ENCODE data around the gene ARL15. TPM values are rescaled to one million over a fixed set of nuclear protein-coding genes. Genes with fewer than 3 reads are reported as not detected.

The ARL15 gene
- total RNA-seq, 6 donors from 2014 or later: 6.7 to 36.4 (median 20.7) TPM

GRCh38 chr5:53950621-53951020 is 359.8 kb downstream of the ARL15 start:
- H3K36me3 ChIP-seq: no peaks in the 10 kb centered on the region
- H3K4me1 ChIP-seq: no peaks in the 10 kb centered on the region
- DNase-seq: no peak
- H3K27ac ChIP-seq: no peak overlapping the region
- ATAC-seq (ENCODE audit: low FRiP score in 2 of 2): no peak
- 93 to 96% methylated on average over 3 of the region's 3 CpGs for WGBS, 2 donors
- H3K27me3 ChIP-seq: no peaks in the 10 kb centered on the region
- no peaks in the 10 kb centered on the region for H3K9me3 ChIP-seq
- H3K4me3 ChIP-seq: no peak overlapping the region
- TF ChIP-seq CTCF (IDR thresholded peaks at IDR 0.05) (no peak), POLR2A (IDR thresholded peaks at IDR 0.05) (no peak), POLR2AphosphoS5 (IDR thresholded peaks at IDR 0.05) (no peak), EP300 (IDR thresholded peaks at IDR 0.05) (no peak)

DNA sequence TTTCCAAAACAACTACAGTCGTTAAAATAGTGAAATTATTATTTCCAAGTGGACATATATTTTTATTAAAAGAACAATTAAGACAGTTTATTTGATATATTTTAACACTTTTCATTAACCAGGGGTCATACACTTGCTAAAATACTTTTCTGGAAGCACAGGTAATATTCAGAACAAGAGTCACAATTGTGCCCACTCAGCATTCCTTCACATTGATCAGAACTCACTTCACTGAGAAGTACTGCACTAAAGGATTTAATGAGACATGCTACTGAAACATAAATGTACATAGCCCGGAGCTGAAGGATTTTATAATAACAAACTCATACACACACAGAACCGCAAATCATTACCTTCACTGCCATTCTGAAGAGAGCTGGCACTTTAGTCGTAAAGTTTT is 361.8 kb downstream of the ARL15 start:
- no peaks in the 10 kb centered on the region for H3K36me3 ChIP-seq
- H3K27me3 ChIP-seq: no peaks in the 10 kb centered on the region
- no peak overlapping the region for H3K4me3 ChIP-seq
- no peak for ATAC-seq (ENCODE audit: low FRiP score in 2 of 2)
- TF ChIP-seq EP300 (IDR thresholded peaks at IDR 0.05) (no peak), POLR2A (IDR thresholded peaks at IDR 0.05) (no peak), CTCF (IDR thresholded peaks at IDR 0.05) (no peak), POLR2AphosphoS5 (IDR thresholded peaks at IDR 0.05) (no peak)
- no peaks in the 10 kb centered on the region for H3K9me3 ChIP-seq
- H3K4me1 ChIP-seq: no peaks in the 10 kb centered on the region
- WGBS, 2 donors: 68 to 77% methylated on average over 4 of the region's 4 CpGs
- DNase-seq: no peak
- no peak overlapping the region for H3K27ac ChIP-seq

- Histone ChIP-seq H3K27ac (no peak overlapping the region), H3K9me3 (no peaks in the 10 kb centered on the region), H3K4me1 (no peaks in the 10 kb centered on the region), H3K36me3 (no peaks in the 10 kb centered on the region), H3K27me3 (no peaks in the 10 kb centered on the region), H3K4me3 (no peak overlapping the region)
- no peak for ATAC-seq (ENCODE audit: low FRiP score in 2 of 2)
- TF ChIP-seq CTCF (IDR thresholded peaks at IDR 0.05) (no peak), EP300 (IDR thresholded peaks at IDR 0.05) (no peak), POLR2AphosphoS5 (IDR thresholded peaks at IDR 0.05) (no peak), POLR2A (IDR thresholded peaks at IDR 0.05) (no peak)
- DNase-seq: no peak
- 92 to 93% methylated on average over 5 of the region's 5 CpGs for WGBS, 2 donors
Observed at GRCh38 chr5:53946405-53947100, 363.8 kb downstream of the ARL15 start.

DNA sequence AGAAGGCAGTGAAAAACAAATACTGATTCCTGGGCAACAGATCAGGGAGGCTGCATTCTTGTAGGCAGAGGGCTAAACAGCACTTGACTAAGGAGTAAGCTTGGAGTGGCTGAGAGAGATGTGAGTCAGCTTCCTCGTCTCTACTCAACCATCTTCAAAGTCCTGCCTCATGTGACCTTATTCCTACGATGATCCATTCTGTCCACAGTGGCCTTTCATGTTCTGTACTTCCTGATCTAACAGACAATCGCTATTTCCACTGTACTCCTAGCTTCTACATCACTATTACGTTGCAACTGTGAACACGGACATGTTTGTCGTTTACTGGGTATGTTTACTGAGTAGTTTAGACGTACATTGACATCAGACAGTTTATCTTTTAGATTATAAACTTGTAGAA is 365.4 kb downstream of the ARL15 start:
- Histone ChIP-seq H3K27me3 (no peaks in the 10 kb centered on the region), H3K9me3 (no peaks in the 10 kb centered on the region), H3K36me3 (no peaks in the 10 kb centered on the region), H3K4me1 (no peaks in the 10 kb centered on the region), H3K27ac (no peak overlapping the region), H3K4me3 (no peak overlapping the region)
- ATAC-seq (ENCODE audit: low FRiP score in 2 of 2) (no peak), DNase-seq (no peak)
- TF ChIP-seq CTCF (IDR thresholded peaks at IDR 0.05) (no peak), POLR2A (IDR thresholded peaks at IDR 0.05) (no peak), EP300 (IDR thresholded peaks at IDR 0.05) (no peak)
- 86 to 87% methylated on average over 7 of the region's 7 CpGs for WGBS, 2 donors

GRCh38 chr5:53943938-53944337 is 366.4 kb downstream of the ARL15 start:
- Histone ChIP-seq H3K36me3 (no peaks in the 10 kb centered on the region), H3K27ac (no peak overlapping the region), H3K4me3 (no peak overlapping the region), H3K4me1 (no peaks in the 10 kb centered on the region), H3K27me3 (no peaks in the 10 kb centered on the region), H3K9me3 (no peaks in the 10 kb centered on the region)
- no peak for DNase-seq
- 100% methylated on average over 1 of the region's 1 CpG for WGBS, 2 donors
- TF ChIP-seq POLR2AphosphoS5 (IDR thresholded peaks at IDR 0.05) (no peak), POLR2A (IDR thresholded peaks at IDR 0.05) (no peak)
- no peak for ATAC-seq (ENCODE audit: low FRiP score in 2 of 2)

Measured in upper lobe of left lung (tissue), 6 donors.